NCI-H446 (cell line): ENCODE measurements around the gene TNNI3K.
A peak's percentile ranks its signal among the peaks of the same experiment; 100 is the strongest.

Experiments used
- DNase-seq, 2 experiments: peaks; one replicate each; lab custom pipeline; 2025; lab: John Stamatoyannopoulos, UW

The TNNI3K gene

DNA sequence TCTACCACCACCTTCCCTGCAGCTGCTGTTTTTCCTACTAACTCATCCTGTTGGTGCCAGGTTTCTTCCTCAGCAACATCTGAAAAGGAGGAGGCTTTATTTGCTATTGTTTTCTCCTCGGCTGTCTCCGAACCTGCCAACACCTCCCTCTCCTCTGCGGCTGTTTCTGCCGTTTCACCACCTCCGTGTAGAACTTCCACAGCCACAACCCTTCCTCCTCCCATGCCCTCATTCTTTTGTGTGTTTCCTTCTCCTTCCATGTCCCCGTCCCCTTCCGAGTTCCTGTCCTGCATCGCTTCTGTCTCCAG, 336.3 kb downstream of the TNNI3K start:
- DNase-seq, result no peak

DNA sequence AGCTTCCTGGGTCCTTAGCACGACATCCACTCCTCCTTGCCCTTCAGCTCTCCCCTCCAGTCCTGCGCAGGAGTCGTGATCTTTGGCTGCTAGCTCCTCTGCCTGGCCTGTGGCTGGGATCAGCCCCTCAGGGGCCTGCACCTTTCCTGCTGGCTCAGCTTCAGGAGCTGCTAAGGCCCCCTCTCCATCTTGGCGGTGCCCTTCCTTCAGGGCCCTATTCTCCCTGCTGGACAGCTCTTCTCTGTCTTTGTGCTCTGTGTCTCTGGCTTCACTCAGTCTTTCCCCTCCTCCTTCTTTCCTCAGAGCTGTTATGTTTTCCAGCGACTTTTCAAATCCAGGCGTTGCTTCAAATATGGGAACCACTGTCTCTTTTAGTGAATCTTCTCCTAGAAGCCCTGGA, 336.7 kb downstream of the TNNI3K start:
- DNase-seq, result no peak

DNA sequence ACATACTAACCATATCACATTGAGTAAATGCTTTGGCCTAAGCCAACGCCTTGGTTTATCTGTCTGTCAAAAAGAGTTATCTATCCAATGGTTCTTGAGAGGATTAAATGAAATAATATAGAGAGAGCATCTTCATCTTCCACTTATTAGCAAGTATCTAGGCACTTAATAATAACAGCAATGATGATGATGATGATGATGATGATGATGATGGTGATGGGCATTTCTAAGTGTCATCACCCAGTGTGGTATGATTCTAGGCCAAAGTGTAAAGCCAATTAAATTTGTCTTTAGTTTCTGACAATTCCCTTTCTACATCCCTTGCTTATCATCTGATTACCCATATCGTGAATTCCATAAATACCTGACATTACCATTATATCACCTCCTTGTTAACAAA, 342.9 kb downstream of the TNNI3K start:
- no peak for DNase-seq

DNA sequence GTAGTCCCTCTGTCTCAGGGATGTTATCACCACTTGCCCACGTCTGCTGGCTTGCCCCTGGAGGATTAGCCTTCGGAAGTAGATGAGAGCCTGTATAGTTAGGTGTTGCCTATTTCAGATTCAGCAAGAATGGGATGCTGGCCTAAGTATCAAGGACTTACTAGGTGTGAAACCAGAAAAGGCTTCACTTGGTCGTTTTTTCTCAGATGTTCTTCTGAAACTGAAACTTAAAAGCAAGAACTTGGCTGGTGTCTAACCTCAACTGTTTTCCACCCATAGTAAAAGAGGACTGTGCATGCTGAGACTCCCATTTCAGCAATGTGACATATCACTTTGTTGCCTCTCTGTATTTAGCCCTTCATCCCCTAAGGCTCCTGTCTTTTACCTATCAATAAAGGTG, 344.2 kb downstream of the TNNI3K start:
- DNase-seq, result no peak

DNA sequence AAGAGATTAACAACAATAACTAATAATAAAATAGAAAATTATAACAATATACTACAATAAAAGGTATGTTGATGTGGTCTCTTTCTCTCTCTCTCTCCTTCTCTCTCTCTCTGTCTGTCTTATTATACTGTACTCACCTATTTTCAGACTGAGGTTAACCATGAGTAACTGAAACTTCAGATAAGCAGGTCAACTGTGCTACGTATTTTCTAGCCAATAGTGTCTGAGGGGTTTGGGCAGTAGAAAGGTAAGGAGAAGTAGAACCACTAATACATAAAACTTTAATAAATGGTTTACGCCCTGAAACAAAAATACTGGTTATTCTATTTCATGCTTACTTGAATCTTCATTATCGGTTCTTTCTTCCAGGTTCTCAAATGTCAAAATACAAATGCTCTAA, 348.2 kb downstream of the TNNI3K start:
- no peak for DNase-seq

DNA sequence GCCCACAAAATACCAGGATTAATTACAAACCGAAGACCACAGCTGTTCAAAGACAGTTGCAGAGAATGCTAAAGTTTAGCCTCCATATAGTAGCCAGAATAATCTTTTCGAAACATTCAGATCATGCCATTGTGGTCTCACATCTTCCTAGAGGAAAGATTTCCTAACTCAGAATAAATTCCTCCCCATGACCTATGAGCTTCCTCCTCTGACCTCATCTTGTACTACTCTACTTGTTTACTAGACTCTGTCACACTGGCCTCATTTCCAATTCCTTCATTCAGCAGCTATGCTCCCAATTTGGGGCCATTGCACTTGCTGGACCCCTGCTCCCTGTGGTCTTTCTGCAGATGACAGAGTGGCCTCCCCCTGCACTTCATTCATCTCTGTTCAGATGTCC, 349.0 kb downstream of the TNNI3K start:
- DNase-seq, result no peak

DNA sequence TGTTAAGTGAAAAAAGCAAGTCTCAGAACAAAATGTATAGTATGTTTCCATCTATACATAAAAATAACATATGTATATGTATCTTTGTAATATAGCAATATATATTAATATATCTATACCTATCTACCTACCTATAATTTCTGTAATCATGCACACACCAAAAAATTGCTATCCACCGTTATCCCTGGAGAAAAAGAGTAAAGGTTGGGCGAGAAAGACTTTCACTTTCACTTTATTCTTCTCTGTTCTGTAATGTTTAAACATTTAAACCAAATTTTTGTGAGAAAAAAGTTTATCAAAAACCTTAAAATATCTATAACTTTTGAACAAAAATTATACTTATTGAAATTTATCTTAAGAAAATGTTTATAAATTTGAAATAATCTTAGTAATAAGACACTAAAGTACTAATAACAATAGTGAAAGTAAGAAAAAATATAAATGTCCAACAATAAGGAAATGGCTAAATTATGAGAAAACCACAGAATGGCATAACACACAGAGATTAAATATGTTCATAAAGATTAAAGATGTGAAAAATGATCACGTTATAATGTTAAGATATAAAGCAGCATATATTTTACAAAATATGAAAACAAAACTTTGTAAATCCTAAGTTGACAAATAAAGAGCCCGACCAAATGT, 351.2 kb downstream of the TNNI3K start:
- DNase-seq, result no peak

DNA sequence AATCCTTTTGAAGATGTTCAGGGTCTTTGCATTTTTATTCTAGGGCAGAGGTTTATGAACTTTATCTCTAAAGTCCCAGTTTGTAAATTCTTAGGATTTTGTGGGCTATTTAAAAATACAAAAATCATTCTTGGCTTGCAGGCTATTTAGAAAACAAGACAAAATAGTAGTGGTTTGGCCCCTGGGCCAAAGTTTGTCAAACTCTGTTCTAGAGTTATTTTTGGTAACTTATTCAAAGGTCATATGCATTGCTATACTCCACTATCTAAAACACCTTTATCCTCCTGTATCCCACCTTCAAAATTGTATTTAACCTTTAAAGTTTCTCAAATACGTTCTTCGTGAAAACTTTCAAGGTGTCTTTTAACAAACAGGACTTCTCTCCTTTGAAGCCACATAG, 352.7 kb downstream of the TNNI3K start:
- DNase-seq, result no peak

DNA sequence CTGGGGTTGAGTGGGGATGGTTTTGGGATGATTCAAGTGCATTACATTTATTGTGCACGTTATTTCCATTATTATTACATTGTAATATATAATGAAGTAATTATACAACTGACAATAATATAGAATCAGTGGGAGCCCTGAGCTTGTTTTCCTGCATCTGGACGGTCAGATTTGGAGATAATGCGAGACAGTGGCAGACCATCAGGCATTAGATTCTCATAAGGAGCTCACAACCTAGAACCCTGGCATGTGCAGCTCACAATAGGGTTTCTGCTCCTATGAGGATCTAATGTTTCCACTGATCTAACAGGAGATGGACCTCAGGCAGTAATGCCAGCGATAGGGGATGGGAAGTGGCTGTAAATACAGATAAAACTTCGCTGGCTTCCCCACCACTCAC, 355.1 kb downstream of the TNNI3K start:
- DNase-seq, result no peak

DNA sequence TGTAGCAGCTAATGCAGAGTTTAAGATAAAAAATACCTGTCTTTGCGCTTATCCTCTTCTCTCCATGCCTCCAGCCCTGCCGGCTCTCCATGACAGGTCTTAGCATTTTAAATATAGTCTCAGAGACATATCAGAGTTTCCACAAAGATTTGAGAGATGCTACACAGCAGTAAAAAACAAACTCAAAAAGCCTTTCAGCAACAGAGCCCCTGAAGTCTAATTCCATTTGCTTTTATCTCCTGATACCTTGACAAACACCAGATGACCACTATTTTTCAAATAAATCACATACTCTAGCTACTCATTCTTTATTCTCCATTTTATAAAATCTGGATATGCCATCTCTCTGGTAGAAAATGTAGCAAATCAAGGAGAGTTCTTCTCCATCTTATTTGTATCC, 356.8 kb downstream of the TNNI3K start:
- no peak for DNase-seq

DNA sequence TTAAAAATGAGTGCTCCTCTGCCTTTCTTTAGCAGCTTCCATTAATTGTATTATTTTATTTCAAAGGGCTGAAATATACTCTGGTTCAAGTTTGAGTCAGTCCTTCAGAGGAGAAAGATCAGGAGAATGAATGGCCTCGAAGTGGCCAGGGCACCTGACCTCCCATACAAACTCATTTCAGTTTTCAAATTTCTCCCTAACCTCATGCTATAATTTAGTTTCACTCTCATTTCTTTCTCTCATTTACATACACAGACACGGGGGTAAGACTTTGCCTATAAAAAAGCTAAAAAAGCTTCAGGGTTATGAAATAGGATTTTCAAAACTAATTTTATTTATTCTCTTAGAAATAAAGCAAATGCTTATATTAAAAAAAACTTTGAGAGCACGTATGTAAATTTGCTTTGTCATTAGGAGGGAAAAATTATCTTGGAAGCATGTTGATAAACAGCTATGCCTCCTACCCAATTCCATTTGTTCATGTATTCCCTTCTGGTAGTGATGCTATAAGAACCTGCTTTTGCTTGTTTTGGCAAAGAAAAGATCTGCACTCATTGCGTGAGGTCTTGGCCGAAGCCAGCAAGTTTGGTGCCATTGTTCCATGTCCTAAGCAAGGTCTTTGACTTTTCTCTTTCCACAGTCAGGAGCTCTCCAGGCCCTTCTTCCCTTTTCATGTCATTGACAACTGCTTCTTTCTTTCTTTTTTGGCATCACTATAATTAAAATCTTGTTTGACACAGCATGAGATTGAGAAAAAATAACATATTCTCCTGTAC, 357.6 kb downstream of the TNNI3K start:
- DNase-seq, result peak in 1 of 2 experiments; percentile 9
